HG02759 (cell line): ENCODE results near the gene CDKN1C.
A peak's percentile ranks its signal among the peaks of the same experiment; 100 is the strongest.
"Not testable (repeated sequence)": the region's sequence is repeated elsewhere in the genome, so short reads cannot be mapped to it uniquely, and the experiment has no call there.

Experiments used
- ATAC-seq: cut with Tn5 transposase; IDR thresholded peaks from one replicate; pipeline ENCODE4 v1.9.1; 2021; ENCODE audit warnings: mild to moderate bottlenecking, moderate library complexity; ENCODE audit not compliant: unreplicated experiment

The CDKN1C gene

GRCh38 chr11:2909133-2909902, 23.7 kb upstream of the CDKN1C start:
- ATAC-seq: no peak

- ATAC-seq: no peak
These were observed 22.6 kb upstream of the CDKN1C start for GRCh38 chr11:2908130-2908529.

- ATAC-seq: not testable (repeated sequence)
These were observed 19.7 kb upstream of the CDKN1C start for GRCh38 chr11:2905299-2905698.

GRCh38 chr11:2904153-2905052, 18.8 kb upstream of the CDKN1C start:
- no peak for ATAC-seq

DNA sequence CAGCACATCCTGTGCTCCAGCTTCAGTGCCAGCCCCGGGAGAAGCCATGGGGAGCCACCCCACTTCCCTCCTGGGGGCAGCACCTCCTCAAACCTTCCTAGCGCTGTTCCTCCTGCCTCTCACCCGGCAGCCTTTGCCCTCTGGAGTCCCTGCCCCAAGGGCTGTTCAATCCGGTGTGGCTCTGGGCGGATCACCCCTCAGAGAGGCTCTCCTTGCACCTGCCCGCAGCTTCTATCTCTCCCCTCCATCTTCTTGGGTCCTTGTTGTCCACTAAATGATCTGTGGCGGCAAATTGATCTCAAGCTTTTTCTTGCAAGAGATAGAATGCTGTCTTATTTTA, 18.1 kb upstream of the CDKN1C start:
- no peak for ATAC-seq

GRCh38 chr11:2902784-2903671, 17.5 kb upstream of the CDKN1C start:
- no peak for ATAC-seq

DNA sequence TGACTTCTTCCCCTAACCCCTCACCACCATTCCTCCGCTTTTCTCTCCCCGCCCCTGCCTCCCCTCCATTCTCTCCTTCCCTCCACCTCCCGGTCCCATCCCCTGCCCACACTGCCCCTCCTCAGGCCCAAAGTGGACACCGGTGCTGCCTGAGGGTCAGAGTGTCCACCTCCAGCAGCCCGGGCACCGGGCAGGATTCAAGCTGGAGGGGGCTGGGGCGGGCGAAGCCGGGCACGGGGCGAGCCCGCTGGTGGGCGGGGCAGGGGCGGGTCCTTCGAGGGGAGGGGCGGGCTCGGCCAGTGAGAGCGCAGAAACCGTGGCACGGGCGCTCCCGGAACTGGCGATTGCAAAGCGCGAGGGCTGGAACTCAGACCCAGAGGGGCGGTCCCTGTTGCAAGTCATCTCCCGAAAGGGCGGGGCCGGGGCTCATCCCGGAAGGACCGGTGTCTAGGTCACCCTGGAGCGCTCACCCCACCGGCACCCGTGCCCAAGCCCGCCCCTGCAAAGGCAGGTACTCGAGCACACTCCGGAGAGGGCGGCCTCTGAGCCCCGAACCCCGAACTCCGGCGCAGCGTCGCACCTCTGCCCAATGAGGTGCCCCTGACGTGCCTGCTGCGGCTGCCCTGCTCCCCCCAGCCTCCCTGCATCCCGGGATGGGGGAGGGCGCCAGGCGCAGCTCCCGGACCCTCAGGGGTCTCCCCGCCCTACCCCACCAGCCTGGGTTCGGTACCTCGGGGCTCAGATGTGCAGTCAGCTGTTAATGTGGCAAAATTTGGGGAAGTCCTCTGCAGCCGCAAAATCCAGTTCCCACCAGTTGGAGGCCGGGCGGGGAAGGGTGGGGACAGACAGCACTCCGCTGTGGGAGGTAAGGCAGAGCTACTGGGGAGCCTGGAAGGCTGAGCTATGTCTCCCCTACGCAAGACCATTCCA, 16.5 kb upstream of the CDKN1C start:
- peak; percentile 94 for ATAC-seq

GRCh38 chr11:2901196-2901796, 15.7 kb upstream of the CDKN1C start:
- ATAC-seq: no peak

GRCh38 chr11:2899080-2899783, 13.7 kb upstream of the CDKN1C start:
- no peak for ATAC-seq

GRCh38 chr11:2898366-2899079, 12.9 kb upstream of the CDKN1C start:
- ATAC-seq: no peak

DNA sequence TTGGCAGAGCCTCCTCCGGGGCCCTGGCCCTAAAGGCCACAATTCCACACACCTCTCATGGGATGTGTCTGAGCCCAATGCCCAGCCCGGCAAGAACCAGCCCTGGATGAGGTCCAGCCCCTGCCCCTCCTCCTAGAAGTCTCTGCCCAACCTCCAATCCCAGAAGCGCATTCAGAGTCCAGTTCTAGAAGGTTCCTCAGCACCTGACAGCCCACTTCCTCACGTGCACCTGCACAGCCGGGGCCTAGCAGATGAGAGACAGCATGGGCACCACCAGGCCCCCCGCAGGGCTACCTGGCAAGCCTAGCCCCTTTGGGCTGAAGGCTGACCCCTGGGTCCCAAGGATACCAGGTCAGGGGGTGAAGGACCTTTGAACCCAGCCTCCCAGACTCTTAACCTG, 11.5 kb upstream of the CDKN1C start:
- ATAC-seq: no peak

DNA sequence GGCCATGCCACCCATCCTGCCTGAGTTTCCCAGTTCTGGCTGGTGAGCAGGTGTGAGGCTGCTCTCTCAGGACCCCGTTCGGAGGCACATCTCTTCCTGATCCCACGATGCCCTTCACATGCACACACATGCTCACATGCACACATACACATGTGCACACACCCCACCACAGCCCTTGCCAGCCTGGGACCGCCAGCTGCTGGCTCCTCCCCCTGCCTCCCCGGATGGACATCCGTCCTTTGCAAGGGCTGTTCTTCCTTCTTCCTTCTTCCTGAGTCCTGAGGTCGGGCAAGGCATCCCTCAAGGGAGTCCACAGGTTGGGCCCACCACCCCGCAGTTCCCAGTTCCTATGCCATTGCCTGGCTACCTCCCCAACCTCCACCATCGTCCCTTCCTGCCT, 10.5 kb upstream of the CDKN1C start:
- ATAC-seq: no peak

DNA sequence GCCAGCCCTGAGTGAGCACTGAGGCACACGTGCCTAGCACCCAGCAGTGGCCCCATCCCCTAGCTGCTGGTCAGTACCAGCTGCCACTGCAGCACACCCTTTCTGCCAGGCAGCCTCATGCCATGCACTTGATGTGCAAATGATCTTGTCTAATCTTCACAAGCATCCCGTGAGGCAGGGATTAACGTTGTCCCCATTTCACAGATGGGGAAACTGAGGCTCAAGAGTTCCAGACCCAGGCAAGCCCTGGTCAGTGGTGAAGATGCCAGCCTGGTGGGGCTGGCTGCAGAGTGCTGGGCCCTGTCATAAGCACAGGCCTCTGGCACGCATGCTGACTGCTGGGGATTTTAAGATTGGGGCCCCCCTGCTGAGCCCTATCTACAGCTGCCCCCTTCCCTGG, 8.4 kb upstream of the CDKN1C start:
- ATAC-seq: no peak

DNA sequence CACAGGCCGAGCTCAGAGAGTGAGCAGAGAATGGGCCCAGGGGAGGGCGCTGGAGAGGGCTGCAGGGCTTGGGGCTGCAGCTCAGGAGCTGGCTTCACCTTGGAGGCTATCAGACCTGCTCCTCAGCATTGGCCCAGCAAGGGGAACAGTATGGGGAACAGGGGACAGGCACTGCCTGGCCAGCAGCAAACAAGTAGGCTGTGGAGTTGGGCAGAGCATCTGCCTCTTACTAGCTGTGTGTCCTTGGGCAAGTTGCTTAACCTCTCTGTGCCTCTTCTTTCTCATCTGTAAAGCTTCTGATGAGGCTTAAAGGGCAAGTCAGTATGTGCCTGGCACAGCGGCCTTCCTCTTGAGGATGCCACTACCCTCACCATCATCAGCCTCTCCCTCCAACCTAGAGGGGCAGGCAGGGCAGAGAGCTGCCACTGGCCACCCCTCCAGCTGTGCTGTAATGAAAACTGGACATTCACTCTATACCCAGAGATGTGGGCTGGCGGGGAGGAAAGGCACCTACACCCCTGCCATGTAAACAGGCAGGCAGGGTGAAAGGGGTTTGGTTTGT, 7.5 kb upstream of the CDKN1C start:
- peak; percentile 22 for ATAC-seq

GRCh38 chr11:2892215-2892966, 6.8 kb upstream of the CDKN1C start:
- peak; percentile 52 for ATAC-seq

DNA sequence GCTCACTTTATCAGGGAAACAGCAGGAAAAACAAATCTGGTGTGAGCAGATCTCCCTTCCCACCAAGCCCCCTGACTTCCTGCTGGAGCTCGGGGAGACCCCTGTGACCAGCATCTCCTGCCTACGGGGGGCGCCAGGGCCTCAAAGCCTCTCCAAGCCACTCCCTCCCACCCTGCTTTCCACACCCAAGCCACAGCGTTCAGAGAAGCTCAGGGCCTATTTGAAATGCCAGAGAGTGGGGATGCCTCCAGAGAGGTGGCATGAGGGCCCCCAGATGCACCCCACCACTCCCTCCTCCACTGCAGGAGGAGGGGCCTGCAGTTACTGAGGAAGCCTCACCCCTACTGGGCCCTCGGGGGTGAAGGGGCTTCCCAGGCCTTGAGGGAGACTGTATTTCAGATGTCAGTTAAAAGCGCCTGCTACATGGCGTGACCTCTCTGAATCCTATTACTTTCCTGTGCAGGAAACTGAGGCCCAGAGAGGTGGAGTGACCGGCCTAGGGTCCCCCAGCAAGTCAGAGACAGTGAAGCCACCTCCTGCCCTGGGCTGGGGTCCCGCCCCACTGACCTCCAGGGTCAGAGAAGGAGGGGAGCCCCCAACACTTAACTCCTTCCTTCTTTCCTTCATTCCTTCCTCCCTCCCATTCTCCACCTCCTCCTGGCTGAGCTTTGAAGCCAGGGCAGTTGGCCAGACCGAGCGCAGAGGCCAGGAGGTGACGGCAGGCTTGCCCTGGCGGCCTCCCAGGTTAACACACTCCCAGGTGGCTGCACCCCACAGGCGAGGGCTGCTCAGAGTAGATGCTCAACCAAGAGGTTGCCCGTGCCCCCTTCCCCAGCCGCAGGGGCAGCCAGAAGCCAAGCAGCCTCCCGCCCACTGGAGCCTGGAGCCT, 6.0 kb upstream of the CDKN1C start:
- ATAC-seq: no peak
